B cell (primary cell): ENCODE results near the gene NCOA7.

ENCODE experiments used
- EZH2 ChIP-seq: IDR thresholded peaks from 2 replicates; pipeline ENCODE4 v1.6.1; 2012; ENCODE audit warnings: borderline replicate concordance, low read depth, mild to moderate bottlenecking, moderate library complexity, low read length; ENCODE audit not compliant: insufficient read depth, poor library complexity, severe bottlenecking
- TF ChIP-seq, protein P1 (sequence below): fragments of 200-600 bp; IDR thresholded peaks from one replicate; pipeline ENCODE4 v1.8.0; 2022; ENCODE audit warnings: antibody characterized with exemption, mild to moderate bottlenecking

DNA sequence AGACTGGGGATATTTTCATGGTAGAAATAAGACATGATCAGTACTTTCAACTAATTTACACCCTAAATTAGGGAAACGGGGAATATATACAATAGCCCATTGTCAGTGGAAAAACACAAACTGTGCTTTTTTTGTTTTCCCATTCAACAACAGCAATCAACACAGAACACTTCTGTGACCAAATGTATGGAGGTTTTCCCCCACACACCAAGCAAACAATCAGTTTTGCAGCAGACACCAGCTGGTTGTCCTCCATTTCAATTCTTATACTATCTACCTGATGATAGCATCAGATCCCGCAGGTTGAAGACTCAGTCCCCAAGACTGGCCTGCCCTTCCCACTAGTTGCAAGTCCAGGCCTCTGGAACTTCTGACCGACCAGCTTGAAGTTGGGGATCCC lies 170.4 kb downstream of the NCOA7 start:
- TF ChIP-seq, protein P1, sequence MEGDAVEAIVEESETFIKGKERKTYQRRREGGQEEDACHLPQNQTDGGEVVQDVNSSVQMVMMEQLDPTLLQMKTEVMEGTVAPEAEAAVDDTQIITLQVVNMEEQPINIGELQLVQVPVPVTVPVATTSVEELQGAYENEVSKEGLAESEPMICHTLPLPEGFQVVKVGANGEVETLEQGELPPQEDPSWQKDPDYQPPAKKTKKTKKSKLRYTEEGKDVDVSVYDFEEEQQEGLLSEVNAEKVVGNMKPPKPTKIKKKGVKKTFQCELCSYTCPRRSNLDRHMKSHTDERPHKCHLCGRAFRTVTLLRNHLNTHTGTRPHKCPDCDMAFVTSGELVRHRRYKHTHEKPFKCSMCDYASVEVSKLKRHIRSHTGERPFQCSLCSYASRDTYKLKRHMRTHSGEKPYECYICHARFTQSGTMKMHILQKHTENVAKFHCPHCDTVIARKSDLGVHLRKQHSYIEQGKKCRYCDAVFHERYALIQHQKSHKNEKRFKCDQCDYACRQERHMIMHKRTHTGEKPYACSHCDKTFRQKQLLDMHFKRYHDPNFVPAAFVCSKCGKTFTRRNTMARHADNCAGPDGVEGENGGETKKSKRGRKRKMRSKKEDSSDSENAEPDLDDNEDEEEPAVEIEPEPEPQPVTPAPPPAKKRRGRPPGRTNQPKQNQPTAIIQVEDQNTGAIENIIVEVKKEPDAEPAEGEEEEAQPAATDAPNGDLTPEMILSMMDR, result no peak
- no peak for TF ChIP-seq EZH2
